Peyer's patch (tissue), 4 donors: ENCODE results near the gene RXRG. TPM values are rescaled to one million over a fixed set of nuclear protein-coding genes. Genes with fewer than 3 reads are reported as not detected.

Experiments used
- DNase-seq, 3 donors: peaks; one replicate each; pipeline ENCODE4 v3.0.0-alpha.2; 2017 to 2019
- H3K27ac ChIP-seq, 4 donors: fragments of 200-600 bp; sonication (generic); one replicate each; pipeline ENCODE4 v1.5.1; 2016 to 2019
- H3K27me3 ChIP-seq, 2 donors: fragments of 200-600 bp; sonication (generic); one replicate each; pipeline ENCODE4 v1.5.1; 2019
- H3K36me3 ChIP-seq, 3 donors: fragments of 200-600 bp; sonication (generic); one replicate each; pipeline ENCODE4 v1.5.1; 2016 to 2019
- H3K4me1 ChIP-seq, 4 donors: fragments of 200-600 bp; sonication (generic); one replicate each; pipeline ENCODE4 v1.5.1; 2016 to 2019
- H3K4me3 ChIP-seq, 4 donors: fragments of 200-600 bp; sonication (generic); 1 replicate in 3 of 4; 2 replicates in 1 of 4; pipeline ENCODE4 v1.5.1; 2016 to 2019; ENCODE audit warnings: mild to moderate bottlenecking in 1 of 4
- H3K9me3 ChIP-seq, 4 donors: fragments of 200-600 bp; sonication (generic); one replicate each; pipeline ENCODE4 v1.5.1; 2016 to 2019; ENCODE audit warnings: mild to moderate bottlenecking in 1 of 4
- CTCF ChIP-seq, 6 experiments: fragments of 450-650 bp in 4 of 6; fragments of 200-600 bp in 2 of 6; sonication (generic) in 1 of 6; IDR thresholded peaks; one replicate each; pipeline ENCODE4 v1.5.1; 2017 to 2019; ENCODE audit warnings: antibody characterized with exemption in 6 of 6, mild to moderate bottlenecking in 3 of 6, moderate library complexity in 1 of 6
- POLR2A ChIP-seq, 2 donors: fragments of 450-650 bp; IDR thresholded peaks; one replicate each; pipeline ENCODE4 v1.5.1; 2017; ENCODE audit warnings: antibody characterized with exemption in 2 of 2, mild to moderate bottlenecking in 2 of 2, moderate library complexity in 2 of 2
- total RNA-seq, 4 donors: library from RNA; depleted of rRNA; stranded (reverse); fragments of >200 nt; gene quantifications; one replicate each; pipeline ENCODE4 v1.1.0, GENCODE V29; 2016

The RXRG gene
- total RNA-seq, 4 donors from 2014 or later, result 10.7 TPM; not detected in 3

GRCh38 chr1:165451691-165452090 is 6.8 kb upstream of the RXRG start:
- H3K9me3 ChIP-seq, result no peaks in the 10 kb centered on the region
- H3K36me3 ChIP-seq, result no peaks in the 10 kb centered on the region
- no peak for DNase-seq
- no peak overlapping the region for H3K4me3 ChIP-seq
- H3K27ac ChIP-seq, result no peak overlapping the region
- TF ChIP-seq CTCF (IDR thresholded peaks at IDR 0.05) (no peak), POLR2A (IDR thresholded peaks at IDR 0.05) (no peak)
- no peaks in the 10 kb centered on the region for H3K27me3 ChIP-seq
- H3K4me1 ChIP-seq, result no peaks in the 10 kb centered on the region

- H3K27ac ChIP-seq, result no peak overlapping the region
- TF ChIP-seq POLR2A (IDR thresholded peaks at IDR 0.05), result no peak
- no peak for TF ChIP-seq CTCF (IDR thresholded peaks at IDR 0.05)
- H3K9me3 ChIP-seq, result no peaks in the 10 kb centered on the region
Measured at GRCh38 chr1:165449131-165449530, 4.2 kb upstream of the RXRG start.

GRCh38 chr1:165445388-165445787 is 462 bp upstream of the RXRG start:
- TF ChIP-seq POLR2A (IDR thresholded peaks at IDR 0.05) (no peak), CTCF (IDR thresholded peaks at IDR 0.05) (no peak)
- Histone ChIP-seq H3K36me3 (no peaks in the 10 kb centered on the region), H3K4me3 (peak overlapping the region in 1 of 4 donors; percentile 6), H3K9me3 (no peaks in the 10 kb centered on the region), H3K27me3 (no peaks in the 10 kb centered on the region), H3K27ac (no peak overlapping the region), H3K4me1 (no peaks in the 10 kb centered on the region)
- DNase-seq, result no peak

More at GRCh38 chr1:165449131-165449530, 4.2 kb upstream of the RXRG start:
- DNase-seq, result no peak
- H3K4me1 ChIP-seq, result no peaks in the 10 kb centered on the region
- no peak overlapping the region for H3K4me3 ChIP-seq
- no peaks in the 10 kb centered on the region for H3K36me3 ChIP-seq
- no peaks in the 10 kb centered on the region for H3K27me3 ChIP-seq

GRCh38 chr1:165443539-165444311 is 1.2 kb downstream of the RXRG start:
- Histone ChIP-seq H3K36me3 (no peaks in the 10 kb centered on the region), H3K27ac (no peak overlapping the region), H3K9me3 (no peaks in the 10 kb centered on the region), H3K4me1 (no peaks in the 10 kb centered on the region), H3K4me3 (no peak overlapping the region), H3K27me3 (no peaks in the 10 kb centered on the region)
- DNase-seq, result no peak
- TF ChIP-seq POLR2A (IDR thresholded peaks at IDR 0.05), result no peak
- TF ChIP-seq CTCF (IDR thresholded peaks at IDR 0.05), result no peak

- no peaks in the 10 kb centered on the region for H3K36me3 ChIP-seq
- no peak overlapping the region for H3K4me3 ChIP-seq
- TF ChIP-seq POLR2A (IDR thresholded peaks at IDR 0.05) (no peak), CTCF (IDR thresholded peaks at IDR 0.05) (no peak)
- H3K27ac ChIP-seq, result no peak overlapping the region
- H3K9me3 ChIP-seq, result no peaks in the 10 kb centered on the region
- DNase-seq, result no peak
- H3K27me3 ChIP-seq, result no peaks in the 10 kb centered on the region
- H3K4me1 ChIP-seq, result no peaks in the 10 kb centered on the region
Measured at GRCh38 chr1:165442653-165443052, 2.3 kb downstream of the RXRG start.
